Hepatocyte (in vitro differentiated cells): ENCODE measurements around the gene MSLN.

ENCODE experiments used
- EZH2 ChIP-seq: fragments of 200-600 bp; sonication (generic); IDR thresholded peaks from 2 replicates; pipeline ENCODE4 v1.6.1; 2016; ENCODE audit warnings: antibody characterized with exemption, mild to moderate bottlenecking, borderline replicate concordance
- TF ChIP-seq, protein P1 (sequence below): fragments of 200-600 bp; sonication (generic); IDR thresholded peaks from 2 replicates; pipeline ENCODE4 v1.5.1; 2016; ENCODE audit warnings: antibody characterized with exemption, mild to moderate bottlenecking; ENCODE audit not compliant: poor library complexity

DNA sequence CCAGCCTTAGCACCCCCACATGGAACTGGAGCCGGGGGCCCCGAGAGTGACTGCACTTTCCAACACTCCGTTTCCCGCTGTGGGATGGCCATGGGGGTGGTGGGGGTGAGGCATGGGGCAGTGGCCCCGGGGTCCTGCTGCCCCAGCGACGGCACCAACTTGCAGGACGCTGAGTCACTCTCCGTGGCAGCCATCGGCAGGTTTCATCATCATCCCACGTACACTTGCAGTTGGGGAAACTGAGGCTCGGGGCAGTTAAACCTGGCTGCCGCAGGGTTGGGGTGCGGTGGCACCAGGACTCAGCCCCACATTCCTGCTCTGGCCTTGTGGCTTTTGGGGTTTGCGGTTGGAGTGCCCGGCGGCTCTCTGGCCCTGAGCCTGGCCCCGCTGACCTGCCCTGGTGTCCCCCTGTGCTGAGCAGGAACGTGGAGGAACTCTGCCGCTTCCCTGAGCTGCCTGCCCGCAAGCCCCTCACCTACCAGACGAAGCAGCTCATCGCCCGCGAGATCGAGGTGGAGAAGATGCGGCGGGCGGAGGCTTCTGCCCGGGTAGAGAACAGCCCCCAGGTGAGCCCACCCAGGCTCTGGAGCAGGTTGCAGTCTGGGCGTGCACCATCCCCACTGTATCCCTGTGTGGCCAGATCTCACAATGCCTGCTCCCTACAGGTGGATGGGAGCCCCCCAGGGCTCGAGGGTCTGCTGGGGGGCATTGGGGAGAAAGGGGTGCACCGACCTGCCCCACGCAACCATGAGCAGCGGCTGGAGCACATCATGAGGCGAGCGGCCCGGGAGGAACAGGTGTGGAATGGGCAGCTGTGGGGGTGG is 36.0 kb downstream of the MSLN start:
- TF ChIP-seq, protein P1, sequence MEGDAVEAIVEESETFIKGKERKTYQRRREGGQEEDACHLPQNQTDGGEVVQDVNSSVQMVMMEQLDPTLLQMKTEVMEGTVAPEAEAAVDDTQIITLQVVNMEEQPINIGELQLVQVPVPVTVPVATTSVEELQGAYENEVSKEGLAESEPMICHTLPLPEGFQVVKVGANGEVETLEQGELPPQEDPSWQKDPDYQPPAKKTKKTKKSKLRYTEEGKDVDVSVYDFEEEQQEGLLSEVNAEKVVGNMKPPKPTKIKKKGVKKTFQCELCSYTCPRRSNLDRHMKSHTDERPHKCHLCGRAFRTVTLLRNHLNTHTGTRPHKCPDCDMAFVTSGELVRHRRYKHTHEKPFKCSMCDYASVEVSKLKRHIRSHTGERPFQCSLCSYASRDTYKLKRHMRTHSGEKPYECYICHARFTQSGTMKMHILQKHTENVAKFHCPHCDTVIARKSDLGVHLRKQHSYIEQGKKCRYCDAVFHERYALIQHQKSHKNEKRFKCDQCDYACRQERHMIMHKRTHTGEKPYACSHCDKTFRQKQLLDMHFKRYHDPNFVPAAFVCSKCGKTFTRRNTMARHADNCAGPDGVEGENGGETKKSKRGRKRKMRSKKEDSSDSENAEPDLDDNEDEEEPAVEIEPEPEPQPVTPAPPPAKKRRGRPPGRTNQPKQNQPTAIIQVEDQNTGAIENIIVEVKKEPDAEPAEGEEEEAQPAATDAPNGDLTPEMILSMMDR, result no peak
- no peak for TF ChIP-seq EZH2
